ENCODE data around the gene MRPL18. TPM values are rescaled to one million over a fixed set of nuclear protein-coding genes. Genes with fewer than 3 reads are reported as not detected.

Gene MRPL18
- total RNA-seq, 1 donor = 47.8 TPM

GRCh38 chr6:159756508-159756907 lies 33.8 kb upstream of the MRPL18 start:
- H3K36me3 ChIP-seq (ENCODE audit: insufficient read depth, low read length) = peaks cover 65% of the 10 kb centered on the region
- H3K27me3 ChIP-seq (ENCODE audit: insufficient read depth, low read length) = no peaks in the 10 kb centered on the region
- H4K20me1 ChIP-seq (ENCODE audit: insufficient read depth, low read length) = peaks cover 3% of the 10 kb centered on the region
- no peak overlapping the region for H3K4me3 ChIP-seq (ENCODE audit: insufficient read depth, low read length)
- no peak overlapping the region for H2AFZ ChIP-seq (ENCODE audit: low read length)
- H3K79me2 ChIP-seq (ENCODE audit: insufficient read depth, low read length) = peaks cover 28% of the 10 kb centered on the region
- no peak for DNase-seq (ENCODE audit: insufficient read length, low spot score, missing footprints)
- TF ChIP-seq CTCF (IDR thresholded peaks at IDR 0.05; ENCODE audit: extremely low read depth, low read depth, low read length) = no peak
- H3K4me2 ChIP-seq (ENCODE audit: insufficient read depth, low read length) = no peak overlapping the region
- no peak overlapping the region for H3K27ac ChIP-seq (ENCODE audit: low read depth, low read length)
- peaks cover 27% of the 10 kb centered on the region for H3K4me1 ChIP-seq (ENCODE audit: insufficient read depth, low read length)
- no peaks in the 10 kb centered on the region for H3K9me3 ChIP-seq (ENCODE audit: low read depth, low read length)

- DNase-seq (ENCODE audit: insufficient read length, low spot score, missing footprints) = peak; percentile 77
- peaks cover 31% of the 10 kb centered on the region for H3K79me2 ChIP-seq (ENCODE audit: insufficient read depth, low read length)
- peak overlapping the region; percentile 45 for H3K27ac ChIP-seq (ENCODE audit: low read depth, low read length)
- no peaks in the 10 kb centered on the region for H3K9me3 ChIP-seq (ENCODE audit: low read depth, low read length)
- no peak overlapping the region for H2AFZ ChIP-seq (ENCODE audit: low read length)
- H3K4me2 ChIP-seq (ENCODE audit: insufficient read depth, low read length) = no peak overlapping the region
- no peaks in the 10 kb centered on the region for H3K27me3 ChIP-seq (ENCODE audit: insufficient read depth, low read length)
- H3K36me3 ChIP-seq (ENCODE audit: insufficient read depth, low read length) = peaks cover 47% of the 10 kb centered on the region
- H4K20me1 ChIP-seq (ENCODE audit: insufficient read depth, low read length) = peaks cover 3% of the 10 kb centered on the region
- peaks cover 35% of the 10 kb centered on the region for H3K4me1 ChIP-seq (ENCODE audit: insufficient read depth, low read length)
- no peak overlapping the region for H3K4me3 ChIP-seq (ENCODE audit: insufficient read depth, low read length)
- TF ChIP-seq CTCF (IDR thresholded peaks at IDR 0.05; ENCODE audit: extremely low read depth, low read depth, low read length) = peak; percentile 43
Measured at GRCh38 chr6:159758031-159759001, 32.0 kb upstream of the MRPL18 start.

- no peak for TF ChIP-seq CTCF (IDR thresholded peaks at IDR 0.05; ENCODE audit: extremely low read depth, low read depth, low read length)
- H3K36me3 ChIP-seq (ENCODE audit: insufficient read depth, low read length) = peaks cover 42% of the 10 kb centered on the region
- H4K20me1 ChIP-seq (ENCODE audit: insufficient read depth, low read length) = peaks cover 3% of the 10 kb centered on the region
- DNase-seq (ENCODE audit: insufficient read length, low spot score, missing footprints) = peak; percentile 84
- peaks cover 22% of the 10 kb centered on the region for H3K79me2 ChIP-seq (ENCODE audit: insufficient read depth, low read length)
- H3K4me3 ChIP-seq (ENCODE audit: insufficient read depth, low read length) = no peak overlapping the region
- H3K27ac ChIP-seq (ENCODE audit: low read depth, low read length) = peak overlapping the region; percentile 86
- H3K27me3 ChIP-seq (ENCODE audit: insufficient read depth, low read length) = no peaks in the 10 kb centered on the region
- no peak overlapping the region for H2AFZ ChIP-seq (ENCODE audit: low read length)
- H3K4me1 ChIP-seq (ENCODE audit: insufficient read depth, low read length) = peaks cover 35% of the 10 kb centered on the region
- no peak overlapping the region for H3K4me2 ChIP-seq (ENCODE audit: insufficient read depth, low read length)
- H3K9me3 ChIP-seq (ENCODE audit: low read depth, low read length) = no peaks in the 10 kb centered on the region
Measured at GRCh38 chr6:159759645-159760044, 30.6 kb upstream of the MRPL18 start.

- TF ChIP-seq CTCF (IDR thresholded peaks at IDR 0.05; ENCODE audit: extremely low read depth, low read depth, low read length) = no peak
- Histone ChIP-seq H3K79me2 (ENCODE audit: insufficient read depth, low read length) (peaks cover 22% of the 10 kb centered on the region), H2AFZ (ENCODE audit: low read length) (no peak overlapping the region), H3K27me3 (ENCODE audit: insufficient read depth, low read length) (no peaks in the 10 kb centered on the region), H3K4me3 (ENCODE audit: insufficient read depth, low read length) (peak overlapping the region; percentile 92), H3K27ac (ENCODE audit: low read depth, low read length) (peak overlapping the region; percentile 86), H4K20me1 (ENCODE audit: insufficient read depth, low read length) (peaks cover 3% of the 10 kb centered on the region), H3K4me1 (ENCODE audit: insufficient read depth, low read length) (peaks cover 35% of the 10 kb centered on the region), H3K36me3 (ENCODE audit: insufficient read depth, low read length) (peaks cover 35% of the 10 kb centered on the region), H3K9me3 (ENCODE audit: low read depth, low read length) (no peaks in the 10 kb centered on the region), H3K4me2 (ENCODE audit: insufficient read depth, low read length) (peak overlapping the region; percentile 96)
- peak; percentile 83 for DNase-seq (ENCODE audit: insufficient read length, low spot score, missing footprints)
Measured at GRCh38 chr6:159760602-159761057, 29.6 kb upstream of the MRPL18 start.
